GM12878 (cell line): Measurements from ENCODE around the gene COL15A1. TPM values are rescaled to one million over a fixed set of nuclear protein-coding genes. Genes with fewer than 3 reads are reported as not detected.

ENCODE experiments used
- ATAC-seq: fragments of 200-7000 bp; cut with Tn5 transposase; 3 replicates; pipeline ENCODE4 v1.9.1; 2020; ENCODE audit warnings: mild to moderate bottlenecking, moderate library complexity
- BruUV-seq: library from RNA; stranded (reverse); fragments of 400-500 nt; replicated peaks from 2 replicates; lab custom pipeline; 2021; lab: Mats Ljungman, UMichigan
- CTCF ChIA-PET: fragments of 300-600 bp; sonication (Branson Sonifier 250); formaldehyde crosslinking; extraction: SDS; loops from one replicate; lab custom pipeline; 2021; ENCODE audit warnings: inconsistent platforms; lab: Yijun Ruan, JAX
- POLR2A ChIA-PET: fragments of 350-600 bp; formaldehyde crosslinking; extraction: SDS; loops from one replicate; lab custom pipeline; 2021; ENCODE audit warnings: inconsistent platforms; lab: Charles Lee
- RAD21 ChIA-PET: fragments of 300-600 bp; sonication (Branson Sonifier 250); formaldehyde crosslinking; loops from one replicate; lab custom pipeline; 2023; ENCODE audit warnings: antibody characterized with exemption; ENCODE audit not compliant: unreplicated experiment; lab: Charles Lee
- SMC1A ChIA-PET: fragments of 300-600 bp; sonication (Branson Sonifier 250); formaldehyde crosslinking; loops from one replicate; lab custom pipeline; 2023; ENCODE audit not compliant: unreplicated experiment, uncharacterized antibody; lab: Charles Lee
- DNase-seq: peaks from one replicate; pipeline ENCODE4 v3.0.0-alpha.2; 2011; ENCODE audit warnings: low read depth, low spot score
- FAIRE-seq: peaks from 3 replicates; lab custom pipeline; 2011; peaks lifted over from hg19 to GRCh38; lab: Jason Lieb, UNC
- H2AFZ ChIP-seq: 2 replicates; pipeline ENCODE4 v1.6.0; 2011; ENCODE audit warnings: low read depth, low read length, control low read depth; ENCODE audit not compliant: control insufficient read depth
- H3K27ac ChIP-seq: 2 replicates; pipeline ENCODE4 v1.5.1; 2011; ENCODE audit warnings: control low read depth; ENCODE audit not compliant: control insufficient read depth, insufficient read depth
- H3K27me3 ChIP-seq, 2 experiments: replicated peaks in 1 of 2; 2 replicates each; pipeline versions ENCODE4 v1.6.0 to v1.6.1; 2011; ENCODE audit warnings: low read length in 1 of 2; ENCODE audit not compliant: control insufficient read depth in 2 of 2, insufficient read depth in 2 of 2
- H3K36me3 ChIP-seq, 2 experiments: 2 replicates each; pipeline ENCODE4 v1.5.1; 2011; ENCODE audit warnings: low read length in 1 of 2; ENCODE audit not compliant: control insufficient read depth in 2 of 2, insufficient read depth in 2 of 2
- H3K4me1 ChIP-seq: 2 replicates; pipeline ENCODE4 v1.6.1; 2011; ENCODE audit warnings: mild to moderate bottlenecking, low read length, moderate library complexity, mixed read lengths; ENCODE audit not compliant: control insufficient read depth, insufficient read depth
- H3K4me2 ChIP-seq: 2 replicates; pipeline ENCODE4 v1.6.0; 2011; ENCODE audit warnings: control low read depth; ENCODE audit not compliant: control insufficient read depth, insufficient read depth
- H3K4me3 ChIP-seq: fragments of 200-600 bp; sonication (generic); 2 replicates; pipeline ENCODE4 v1.5.1; 2016
- H3K79me2 ChIP-seq: 2 replicates; pipeline ENCODE4 v1.6.0; 2011; ENCODE audit warnings: low read length; ENCODE audit not compliant: control insufficient read depth, insufficient read depth
- H3K9ac ChIP-seq: 2 replicates; pipeline ENCODE4 v1.8.0; 2011; ENCODE audit warnings: low read length, control low read depth, mixed read lengths; ENCODE audit not compliant: control insufficient read depth, insufficient read depth
- H3K9me3 ChIP-seq: replicated peaks from 3 replicates; pipeline ENCODE4 v1.5.1; 2011; ENCODE audit warnings: mild to moderate bottlenecking, low read length; ENCODE audit not compliant: control insufficient read depth, insufficient read depth
- H4K20me1 ChIP-seq: 2 replicates; pipeline ENCODE4 v1.6.0; 2011; ENCODE audit not compliant: control insufficient read depth, insufficient read depth
- EP300 ChIP-seq, 2 experiments: fragments of 150-350 bp in 1 of 2; IDR thresholded peaks; 2 replicates each; pipeline ENCODE4 v1.6.1; 2011 to 2012; ENCODE audit warnings: low read depth in 2 of 2, low read length in 2 of 2, borderline replicate concordance in 1 of 2, improper control_type of control experiment in 1 of 2, inconsistent platforms in 1 of 2; ENCODE audit not compliant: control insufficient read depth in 1 of 2
- RUNX3 ChIP-seq: IDR thresholded peaks from 2 replicates; pipeline ENCODE4 v1.6.1; 2012; ENCODE audit warnings: low read length, inconsistent platforms
- SREBF2 ChIP-seq: IDR thresholded peaks from 2 replicates; pipeline ENCODE4 v1.6.1; 2012; ENCODE audit warnings: mild to moderate bottlenecking, low read length
- ZBTB4 ChIP-seq: fragments of 450-650 bp; formaldehyde crosslinking; IDR thresholded peaks from 2 replicates; pipeline ENCODE4 v1.4.0; 2022; ENCODE audit warnings: mild to moderate bottlenecking, moderate library complexity
- WGBS: methylation state at CpG from one replicate; pipeline ENCODE4 v1.1.6; 2016; ENCODE audit warnings: low lambda C conversion rate; ENCODE audit not compliant: insufficient replicate concordance, insufficient coverage; ENCODE audit errors: missing lambda C conversion rate; 5-methylcytosine and 5-hydroxymethylcytosine counted together
- in situ Hi-C: fragments of 300-500 bp; cut with MboI; formaldehyde crosslinking; loops from 9 replicates; pipeline ENCODE4 v1.14.3; 2018; ENCODE audit warnings: mixed read lengths
- intact Hi-C: fragments of 100-400 bp; cut with micrococcal nuclease; formaldehyde crosslinking; loops from one replicate; pipeline ENCODE4 v1.14.2; 2022; ENCODE audit not compliant: unreplicated experiment
- polyA plus RNA-seq, 11 experiments: library from polyadenylated mRNA; depleted of rRNA in 4 of 11; unstranded in 6 of 11; stranded (reverse) in 5 of 11; fragments of >200 nt; fragmentation: Nextera tagmentation in 4 of 11; fragmentation: Illumina TruSeq in 1 of 11; extraction: Ambion mirVana in 4 of 11; extraction: Trizol in 1 of 11; gene quantifications; 1 replicate in 1 of 11; 2 replicates in 10 of 11; pipeline versions ENCODE4 v1.2.1 to v1.2.3, GENCODE V29; 2011 to 2016; ENCODE audit warnings: inconsistent platforms in 2 of 11, missing spikeins in 2 of 11, low read depth in 1 of 11
- total RNA-seq, 4 experiments: library from RNA; depleted of rRNA in 3 of 4; stranded (reverse); fragments of >200 nt in 3 of 4; fragmentation: Illumina TruSeq in 1 of 4; extraction: Trizol in 1 of 4; gene quantifications; 2 replicates each; pipeline versions ENCODE4 v1.2.1 to v1.2.3, GENCODE V29; 2013 to 2021

The COL15A1 gene
- total and polyA plus RNA-seq, 10 of the 15 experiments (the other 5 are each of a cell fraction or from before 2014, with no cell fraction given), result 0.01 to 0.28 (median 0.06) TPM; not detected in 2

GRCh38 chr9:98916660-98917059 lies 27.0 kb upstream of the COL15A1 start:
- ChIA-PET RAD21 (no interaction called here), CTCF (interaction anchor here (0.9 to 1.4 kb wide), 3 partner anchors 10 to 136 kb away, joined by 3 to 4 read pairs (median 3); no protein-coding TSS in a partner anchor), POLR2A (no interaction called here), SMC1A (no interaction called here)
- ATAC-seq (no peak), DNase-seq (no peak), FAIRE-seq (no peak)
- no peaks in the 10 kb centered on the region; a peak in 2 of 4 replicates for H3K27me3 ChIP-seq
- no peak overlapping the region for H3K27ac ChIP-seq
- H2AFZ ChIP-seq, result no peak overlapping the region
- TF ChIP-seq SREBF2 (no peak), ZBTB4 (CRISPR knock-in tag) (no peak), EP300 (IDR thresholded peaks at IDR 0.05; ENCODE audit: borderline replicate concordance in 1 of 2, control insufficient read depth in 1 of 2, low read depth in 2 of 2, low read length in 2 of 2) (no peak), RUNX3 (no peak)
- H3K4me1 ChIP-seq, result no peaks in the 10 kb centered on the region
- no peak overlapping the region for H3K4me2 ChIP-seq
- in situ Hi-C loops, result no loop called here
- no peaks in the 10 kb centered on the region for H3K36me3 ChIP-seq
- BruUV-seq, result no TSS peak
- H3K79me2 ChIP-seq, result no peaks in the 10 kb centered on the region
- no peak overlapping the region for H3K9ac ChIP-seq
- H3K4me3 ChIP-seq, result no peak overlapping the region
- no peaks in the 10 kb centered on the region for H3K9me3 ChIP-seq
- 42% methylated on average over 9 of the region's 9 CpGs for WGBS
- intact Hi-C loops, result no loop called here
- no peaks in the 10 kb centered on the region for H4K20me1 ChIP-seq
